HG03571 (cell line): ENCODE data around the gene COG7.

ENCODE experiments used
- ATAC-seq: cut with Tn5 transposase; IDR thresholded peaks from one replicate; pipeline ENCODE4 v1.9.1; 2021; ENCODE audit not compliant: unreplicated experiment

The COG7 gene

GRCh38 chr16:23365602-23366240, 87.3 kb downstream of the COG7 start:
- no peak for ATAC-seq

GRCh38 chr16:23362460-23363317, 90.3 kb downstream of the COG7 start:
- ATAC-seq = no peak

GRCh38 chr16:23359092-23359760, 93.8 kb downstream of the COG7 start:
- ATAC-seq = no peak

GRCh38 chr16:23357761-23358290, 95.2 kb downstream of the COG7 start:
- no peak for ATAC-seq

GRCh38 chr16:23356941-23357340, 96.0 kb downstream of the COG7 start:
- ATAC-seq = no peak

GRCh38 chr16:23355106-23355670, 97.8 kb downstream of the COG7 start:
- no peak for ATAC-seq

- no peak for ATAC-seq
Measured at GRCh38 chr16:23354246-23354645, 98.7 kb downstream of the COG7 start.

GRCh38 chr16:23353440-23353839, 99.5 kb downstream of the COG7 start:
- no peak for ATAC-seq

GRCh38 chr16:23351360-23351759, 101.6 kb downstream of the COG7 start:
- no peak for ATAC-seq

- ATAC-seq = no peak
Measured at GRCh38 chr16:23348579-23349469, 104.2 kb downstream of the COG7 start.

GRCh38 chr16:23345237-23345636, 107.8 kb downstream of the COG7 start:
- no peak for ATAC-seq

- ATAC-seq = no peak
Measured at GRCh38 chr16:23343643-23344612, 109.1 kb downstream of the COG7 start.

- no peak for ATAC-seq
Measured at GRCh38 chr16:23342083-23342640, 110.8 kb downstream of the COG7 start.

- ATAC-seq = no peak
Measured at GRCh38 chr16:23339787-23340186, 113.2 kb downstream of the COG7 start.
